Pancreas (tissue), 10 donors: ENCODE results near the gene TMEM33. TPM values are rescaled to one million over a fixed set of nuclear protein-coding genes. Genes with fewer than 3 reads are reported as not detected.

Experiments
- ATAC-seq, 4 donors: fragments of 200-7000 bp; cut with Tn5 transposase; one replicate each; pipeline versions ENCODE4 v1.8.0 to v1.9.1; 2020; ENCODE audit warnings: mild to moderate bottlenecking in 4 of 4, moderate library complexity in 4 of 4
- DNase-seq, 6 donors: peaks; one replicate each; pipeline ENCODE4 v3.0.0-alpha.2; 2020
- FAIRE-seq: peaks from 2 replicates; lab custom pipeline; 2012; peaks lifted over from hg19 to GRCh38; lab: Jason Lieb, UNC
- H3K27ac ChIP-seq, 4 donors: fragments of 200-600 bp; sonication (generic); 1 replicate in 3 of 4; 2 replicates in 1 of 4; pipeline versions ENCODE4 v1.5.0 to v1.8.0; 2020
- H3K27me3 ChIP-seq, 4 donors: fragments of 200-600 bp; one replicate each; pipeline ENCODE4 v1.8.0; 2021
- H3K36me3 ChIP-seq, 3 donors: fragments of 200-600 bp; sonication (generic) in 1 of 3; one replicate each; pipeline versions ENCODE4 v1.5.0 to v1.8.0; 2020 to 2021
- H3K4me1 ChIP-seq, 3 donors: fragments of 200-600 bp; one replicate each; pipeline ENCODE4 v1.8.0; 2021
- H3K4me3 ChIP-seq, 4 donors: fragments of 200-600 bp; sonication (generic) in 2 of 4; one replicate each; pipeline versions ENCODE4 v1.5.0 to v1.8.0; 2020 to 2021
- H3K9me3 ChIP-seq, 4 donors: fragments of 200-600 bp; one replicate each; pipeline ENCODE4 v1.8.0; 2021
- WGBS, 2 donors: extraction: QIAGEN DNeasy Blood & Tissue Kit; methylation state at CpG; one replicate each; pipeline ENCODE4 v1.1.7; 2013; 5-methylcytosine and 5-hydroxymethylcytosine counted together
- intact Hi-C, 3 donors: fragments of 100-400 bp; cut with DNase I; formaldehyde crosslinking; loops; one replicate each; pipeline versions ENCODE4 v1.11.1 to v1.14.2; 2022
- polyA plus RNA-seq, 2 donors: library from polyadenylated mRNA; stranded (reverse); fragments of 200-250 nt; gene quantifications; one replicate each; pipeline ENCODE4 v1.2.3, GENCODE V29; 2013
- total RNA-seq, 6 donors: library from RNA; stranded (reverse); fragmentation: NEBNext Ultra II Directional in 4 of 6; extraction: Animal tissue kit (Norgen Biotek cat#: 25700) in 4 of 6; gene quantifications; one replicate each; pipeline versions ENCODE4 v1.2.1 to v1.2.4, GENCODE V29; 2021 to 2023
- TF ChIP-seq, protein P1 (sequence below), 4 donors: fragments of 200-600 bp; sonication (generic) in 3 of 4; IDR thresholded peaks; one replicate each; pipeline versions ENCODE4 v1.5.0 to v1.8.0; 2021; ENCODE audit warnings: antibody characterized with exemption in 4 of 4
- donor health status: healthy with polysubstance abuse.
- donor health status: DM: no; HTN: no; CAD: no; lungs with moderate emphysema.
- donor health status: DM: no; HTN: no; CAD: no.
- donor health status: control.
- donor health status: control.
- donor health status: Bipolar disorder and iron deficiency.
- donor health status: DM: yes; HTN: yes; CAD: no.
- donor health status: DM: no; HTN: no; CAD: no.
- donor health status: DM: no; HTN: no; CAD: no.
- donor health status: DM: yes; HTN: yes; CAD: no.

The TMEM33 gene
- total and polyA plus RNA-seq, 8 donors = 4.2 to 31.4 (median 19.4) TPM

DNA sequence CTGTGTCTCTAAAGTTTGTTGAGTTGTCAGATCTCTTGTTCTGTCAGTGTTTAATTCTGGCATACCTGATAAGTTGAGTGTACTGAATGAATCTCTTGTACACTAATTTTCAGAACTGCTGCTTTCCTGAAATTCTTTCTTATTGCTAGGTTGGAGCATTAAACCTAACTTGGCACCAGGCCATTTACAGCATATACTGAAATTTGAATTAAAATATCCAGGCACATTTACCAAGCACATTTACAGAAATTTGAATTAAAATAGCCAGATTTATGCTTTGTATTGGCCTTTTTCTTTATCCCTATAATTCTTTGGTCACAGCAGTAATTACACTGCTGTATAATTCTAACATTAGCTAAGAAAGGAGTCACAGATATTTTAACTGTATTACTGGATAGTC is 8.9 kb downstream of the TMEM33 start:
- Histone ChIP-seq H3K4me1 (no peaks in the 10 kb centered on the region), H3K9me3 (no peaks in the 10 kb centered on the region), H3K4me3 (no peak overlapping the region), H3K27me3 (no peaks in the 10 kb centered on the region), H3K36me3 (peaks cover 0 to 10% (median 0%) of the 10 kb centered on the region in 3 donors), H3K27ac (no peak overlapping the region)
- TF ChIP-seq, protein P1, sequence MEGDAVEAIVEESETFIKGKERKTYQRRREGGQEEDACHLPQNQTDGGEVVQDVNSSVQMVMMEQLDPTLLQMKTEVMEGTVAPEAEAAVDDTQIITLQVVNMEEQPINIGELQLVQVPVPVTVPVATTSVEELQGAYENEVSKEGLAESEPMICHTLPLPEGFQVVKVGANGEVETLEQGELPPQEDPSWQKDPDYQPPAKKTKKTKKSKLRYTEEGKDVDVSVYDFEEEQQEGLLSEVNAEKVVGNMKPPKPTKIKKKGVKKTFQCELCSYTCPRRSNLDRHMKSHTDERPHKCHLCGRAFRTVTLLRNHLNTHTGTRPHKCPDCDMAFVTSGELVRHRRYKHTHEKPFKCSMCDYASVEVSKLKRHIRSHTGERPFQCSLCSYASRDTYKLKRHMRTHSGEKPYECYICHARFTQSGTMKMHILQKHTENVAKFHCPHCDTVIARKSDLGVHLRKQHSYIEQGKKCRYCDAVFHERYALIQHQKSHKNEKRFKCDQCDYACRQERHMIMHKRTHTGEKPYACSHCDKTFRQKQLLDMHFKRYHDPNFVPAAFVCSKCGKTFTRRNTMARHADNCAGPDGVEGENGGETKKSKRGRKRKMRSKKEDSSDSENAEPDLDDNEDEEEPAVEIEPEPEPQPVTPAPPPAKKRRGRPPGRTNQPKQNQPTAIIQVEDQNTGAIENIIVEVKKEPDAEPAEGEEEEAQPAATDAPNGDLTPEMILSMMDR (IDR thresholded peaks at IDR 0.05) = no peak
- ATAC-seq (no peak), DNase-seq (no peak), FAIRE-seq (no peak)
- intact Hi-C loops = no loop called here

DNA sequence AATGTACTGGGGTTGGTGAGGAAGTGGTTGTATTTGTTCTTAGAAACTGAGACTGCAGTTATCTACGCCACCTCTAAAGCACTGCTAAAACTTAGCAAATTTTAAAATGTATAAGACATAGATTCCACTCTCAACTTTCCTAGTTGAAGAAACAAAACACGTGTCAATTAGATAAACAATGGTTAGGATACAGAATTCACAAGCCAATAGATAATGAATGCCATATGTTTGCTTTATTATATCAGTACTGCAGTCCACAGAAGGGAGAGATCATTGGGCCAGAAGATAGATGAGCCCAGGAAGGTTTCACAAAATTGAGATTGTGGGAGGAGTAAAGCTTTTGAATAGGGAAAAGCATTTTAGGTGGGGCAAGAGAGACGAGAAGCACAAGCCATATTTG is 14.3 kb downstream of the TMEM33 start:
- TF ChIP-seq, protein P1 (IDR thresholded peaks at IDR 0.05) = no peak
- peaks cover 0 to 22% (median 2%) of the 10 kb centered on the region in 3 donors for H3K36me3 ChIP-seq
- 80 to 84% methylated on average over 3 of the region's 3 CpGs for WGBS, 2 donors
- no peaks in the 10 kb centered on the region for H3K4me1 ChIP-seq
- intact Hi-C loops = no loop called here
- no peak for DNase-seq
- no peaks in the 10 kb centered on the region for H3K27me3 ChIP-seq
- no peak overlapping the region for H3K4me3 ChIP-seq
- H3K27ac ChIP-seq = no peak overlapping the region
- ATAC-seq = no peak
- FAIRE-seq = no peak
- H3K9me3 ChIP-seq = no peaks in the 10 kb centered on the region

DNA sequence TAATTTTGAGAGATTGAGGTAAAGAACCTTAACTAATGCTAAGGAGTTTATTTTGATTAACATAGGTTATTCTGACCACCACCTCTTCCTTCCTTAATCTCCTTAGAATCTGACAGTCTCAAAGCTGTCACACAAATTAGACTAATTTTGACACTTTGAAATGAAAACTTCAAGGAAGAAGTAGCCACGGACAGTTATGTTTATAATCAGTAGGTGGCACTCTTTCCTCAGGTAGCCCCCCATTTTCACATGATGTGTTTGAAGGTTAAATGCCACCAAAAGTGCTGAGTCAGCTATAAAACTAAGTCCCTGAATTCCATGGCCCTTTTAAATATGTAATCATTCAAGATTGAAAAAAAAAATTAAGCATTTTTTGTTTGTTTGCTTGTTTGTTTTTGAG is 22.4 kb downstream of the TMEM33 start:
- 54 to 59% methylated on average over 1 of the region's 1 CpG for WGBS, 2 donors
- ATAC-seq (no peak), DNase-seq (no peak), FAIRE-seq (no peak)
- Histone ChIP-seq H3K27ac (no peak overlapping the region), H3K9me3 (no peaks in the 10 kb centered on the region), H3K4me3 (no peak overlapping the region), H3K4me1 (no peaks in the 10 kb centered on the region), H3K36me3 (peaks cover 0 to 4% (median 4%) of the 10 kb centered on the region in 3 donors), H3K27me3 (no peaks in the 10 kb centered on the region)
- intact Hi-C loops = no loop called here
- TF ChIP-seq, protein P1 (IDR thresholded peaks at IDR 0.05) = no peak

DNA sequence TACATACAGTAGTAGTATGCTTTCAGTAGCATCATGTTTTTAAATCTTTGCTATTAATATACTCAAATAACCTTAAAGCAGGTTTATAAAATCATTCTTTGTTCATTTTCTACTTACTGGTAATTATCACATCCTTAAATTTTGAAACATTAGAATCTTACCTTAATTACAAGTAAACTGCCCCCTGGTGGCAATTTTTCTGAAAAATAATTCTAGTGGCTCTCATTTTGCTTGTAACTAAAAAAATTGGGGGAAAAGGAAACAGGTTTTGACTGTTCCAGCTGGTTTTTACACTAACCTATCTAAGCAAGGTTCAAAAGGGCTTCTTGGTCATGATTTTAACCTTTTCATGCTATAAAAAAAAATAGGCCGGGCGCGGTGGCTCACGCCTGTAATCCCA is 27.9 kb downstream of the TMEM33 start:
- TF ChIP-seq, protein P1 (IDR thresholded peaks at IDR 0.05) = peak in 1 of 4 donors; percentile 20
- no peaks in the 10 kb centered on the region for H3K9me3 ChIP-seq
- H3K4me1 ChIP-seq = no peaks in the 10 kb centered on the region
- no peak for FAIRE-seq
- no peaks in the 10 kb centered on the region for H3K27me3 ChIP-seq
- ATAC-seq = no peak
- H3K27ac ChIP-seq = no peak overlapping the region
- intact Hi-C loops = no loop called here
- no peak for DNase-seq
- H3K36me3 ChIP-seq = no peaks in the 10 kb centered on the region
- 90 to 96% methylated on average over 4 of the region's 4 CpGs for WGBS, 2 donors
- H3K4me3 ChIP-seq = no peak overlapping the region

DNA sequence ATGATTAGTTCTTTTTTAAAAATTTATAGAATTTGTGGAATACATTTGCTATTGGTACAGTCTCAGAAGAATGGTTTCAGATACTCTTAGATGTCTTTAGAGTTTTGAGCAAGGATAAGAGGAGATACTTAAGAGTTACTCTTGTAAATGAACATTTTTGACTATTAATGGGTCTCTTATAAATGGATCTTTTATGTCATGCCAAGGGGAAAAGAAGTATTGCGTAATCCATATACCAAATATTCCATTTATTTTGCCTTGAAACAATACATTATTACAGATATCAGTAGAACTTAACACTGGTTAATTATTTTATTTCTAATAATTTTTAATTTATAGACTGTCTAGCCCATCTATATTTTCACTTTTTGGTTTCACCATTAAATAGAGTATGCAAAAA is 29.2 kb downstream of the TMEM33 start:
- FAIRE-seq = no peak

More for the DNA sequence above, 29.2 kb downstream of the TMEM33 start:
- no peak overlapping the region for H3K27ac ChIP-seq
- DNase-seq (no peak), ATAC-seq (no peak)
- whole genome bisulfite sequencing, 2 donors = 95% methylated on average over 1 of the region's 1 CpG
- H3K4me1 ChIP-seq = no peaks in the 10 kb centered on the region
- intact Hi-C loops = no loop called here
- no peaks in the 10 kb centered on the region for H3K36me3 ChIP-seq
- H3K9me3 ChIP-seq = no peaks in the 10 kb centered on the region
- H3K27me3 ChIP-seq = no peaks in the 10 kb centered on the region
- TF ChIP-seq, protein P1 (IDR thresholded peaks at IDR 0.05) = no peak
- H3K4me3 ChIP-seq = no peak overlapping the region
